Measurements from ENCODE around the gene MRNIP. TPM values are rescaled to one million over a fixed set of nuclear protein-coding genes. Genes with fewer than 3 reads are reported as not detected.

Gene MRNIP
- total RNA-seq, 1 donor from 2014 or later = 60.2 TPM

- Mint-ChIP-seq H3K9me3 (ENCODE audit: unreplicated experiment) (peaks cover 12% of the 10 kb centered on the region), H3K36me3 (ENCODE audit: unreplicated experiment) (peaks cover 17% of the 10 kb centered on the region), H3K27me3 (ENCODE audit: unreplicated experiment) (peaks cover 4% of the 10 kb centered on the region), H3K27ac (ENCODE audit: unreplicated experiment) (no peak overlapping the region), H3K4me3 (ENCODE audit: unreplicated experiment) (no peak overlapping the region), H3K4me1 (ENCODE audit: low read depth, unreplicated experiment) (peaks cover 15% of the 10 kb centered on the region)
- TF ChIP-seq CTCF (IDR thresholded peaks at IDR 0.05; ENCODE audit: partially characterized antibody, unreplicated experiment) = no peak
- no peak for DNase-seq
Observed at GRCh38 chr5:179829732-179830435, 28.7 kb downstream of the MRNIP start.

DNA sequence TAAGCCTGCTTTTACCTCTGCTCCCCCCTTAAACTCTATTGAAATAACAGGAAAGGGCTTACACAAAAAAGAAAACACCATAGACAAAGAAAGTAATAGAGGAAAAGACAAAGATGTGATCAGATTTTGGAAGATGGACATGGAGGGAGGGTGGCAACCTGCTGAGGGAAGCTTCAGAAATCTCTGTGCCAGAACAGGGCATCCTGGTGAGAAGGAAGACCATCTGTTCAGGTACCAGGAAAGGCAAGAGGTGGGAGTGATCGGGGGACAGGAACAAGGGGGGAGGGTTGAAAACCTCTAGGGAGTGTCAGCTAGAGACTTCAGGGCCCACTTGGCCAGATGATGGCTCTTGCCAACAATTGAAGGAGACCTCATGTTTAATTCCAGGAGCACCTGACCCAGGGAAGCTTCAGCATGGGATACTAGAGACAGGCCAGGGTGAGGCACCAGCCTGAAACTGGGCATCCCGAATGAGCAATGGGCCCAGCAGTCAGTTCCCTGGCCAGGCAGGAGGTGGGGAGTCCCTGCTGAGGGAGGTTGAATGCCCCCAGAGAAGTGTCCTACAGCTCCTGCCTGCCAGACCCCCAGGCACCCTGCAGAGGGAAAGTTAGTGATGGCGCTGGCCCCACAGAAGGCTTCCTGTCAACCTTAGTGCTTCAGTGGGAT, 29.7 kb downstream of the MRNIP start:
- peaks cover 18% of the 10 kb centered on the region for H3K4me1 Mint-ChIP-seq (ENCODE audit: low read depth, unreplicated experiment)
- no peak overlapping the region for H3K4me3 Mint-ChIP-seq (ENCODE audit: unreplicated experiment)
- H3K36me3 Mint-ChIP-seq (ENCODE audit: unreplicated experiment) = peaks cover 17% of the 10 kb centered on the region
- peaks cover 6% of the 10 kb centered on the region for H3K27me3 Mint-ChIP-seq (ENCODE audit: unreplicated experiment)
- peak overlapping the region; percentile 73 for H3K27ac Mint-ChIP-seq (ENCODE audit: unreplicated experiment)
- no peak for DNase-seq
- H3K9me3 Mint-ChIP-seq (ENCODE audit: unreplicated experiment) = peaks cover 12% of the 10 kb centered on the region
- TF ChIP-seq CTCF (IDR thresholded peaks at IDR 0.05; ENCODE audit: partially characterized antibody, unreplicated experiment) = no peak

DNA sequence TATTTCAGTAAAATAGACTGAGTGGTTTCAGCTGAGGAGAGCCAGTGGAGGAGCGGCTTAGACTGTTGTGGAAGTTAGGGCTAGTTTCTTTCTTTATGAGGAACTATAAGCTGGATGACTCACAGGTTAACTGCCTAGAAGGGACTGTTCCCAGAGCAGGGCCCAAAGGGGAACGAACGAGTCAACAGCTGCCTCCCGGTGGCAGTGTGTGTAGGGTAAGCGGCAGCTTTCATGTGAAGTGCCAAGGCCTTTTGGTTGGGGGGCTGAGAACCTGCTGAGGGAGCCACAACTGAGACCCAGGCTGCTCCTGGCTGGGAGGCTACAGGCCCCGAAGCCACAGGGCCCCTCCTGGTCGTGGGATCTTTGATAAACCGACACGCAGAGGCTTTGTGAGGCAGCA, 30.9 kb downstream of the MRNIP start:
- TF ChIP-seq CTCF (IDR thresholded peaks at IDR 0.05; ENCODE audit: partially characterized antibody, unreplicated experiment) = no peak
- Mint-ChIP-seq H3K4me3 (ENCODE audit: unreplicated experiment) (no peak overlapping the region), H3K9me3 (ENCODE audit: unreplicated experiment) (peaks cover 13% of the 10 kb centered on the region), H3K27ac (ENCODE audit: unreplicated experiment) (peak overlapping the region; percentile 52), H3K27me3 (ENCODE audit: unreplicated experiment) (peaks cover 6% of the 10 kb centered on the region), H3K4me1 (ENCODE audit: low read depth, unreplicated experiment) (peaks cover 20% of the 10 kb centered on the region), H3K36me3 (ENCODE audit: unreplicated experiment) (peaks cover 17% of the 10 kb centered on the region)
- peak; percentile 33 for DNase-seq

DNA sequence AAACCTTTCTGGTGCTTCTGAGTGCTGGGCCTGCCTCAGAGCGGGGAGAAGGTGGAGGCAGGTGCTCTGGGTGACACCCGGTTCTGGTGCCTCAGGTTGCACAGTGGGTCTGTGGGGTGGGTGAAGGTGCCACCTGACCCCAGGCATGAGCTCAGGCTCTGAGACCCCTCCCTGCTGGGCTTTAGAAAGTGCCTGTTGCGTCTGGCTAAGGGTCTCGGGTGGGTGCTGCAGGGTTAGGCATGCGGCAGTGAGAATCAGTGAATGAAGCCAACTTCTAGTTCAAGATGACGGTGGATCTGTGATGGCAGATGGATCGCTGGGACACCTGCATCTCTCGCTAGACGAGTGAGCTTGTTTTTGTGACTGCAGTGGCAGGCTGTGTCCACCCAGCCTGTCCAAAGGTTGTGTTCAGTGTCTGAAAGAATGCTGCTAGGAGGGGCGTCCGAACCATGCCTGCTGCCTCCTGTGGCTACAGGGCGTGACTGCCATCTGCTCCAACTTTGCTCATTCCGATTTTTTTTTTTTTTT, 32.9 kb downstream of the MRNIP start:
- Mint-ChIP-seq H3K27me3 (ENCODE audit: unreplicated experiment) (peaks cover 8% of the 10 kb centered on the region), H3K4me1 (ENCODE audit: low read depth, unreplicated experiment) (peaks cover 27% of the 10 kb centered on the region), H3K4me3 (ENCODE audit: unreplicated experiment) (no peak overlapping the region), H3K9me3 (ENCODE audit: unreplicated experiment) (peaks cover 12% of the 10 kb centered on the region), H3K27ac (ENCODE audit: unreplicated experiment) (peak overlapping the region; percentile 76), H3K36me3 (ENCODE audit: unreplicated experiment) (peaks cover 10% of the 10 kb centered on the region)
- DNase-seq = no peak
- TF ChIP-seq CTCF (IDR thresholded peaks at IDR 0.05; ENCODE audit: partially characterized antibody, unreplicated experiment) = no peak

GRCh38 chr5:179824745-179825112, 33.9 kb downstream of the MRNIP start:
- Mint-ChIP-seq H3K4me3 (ENCODE audit: unreplicated experiment) (peak overlapping the region; percentile 6), H3K27ac (ENCODE audit: unreplicated experiment) (no peak overlapping the region), H3K9me3 (ENCODE audit: unreplicated experiment) (peaks cover 10% of the 10 kb centered on the region), H3K4me1 (ENCODE audit: low read depth, unreplicated experiment) (peaks cover 30% of the 10 kb centered on the region), H3K36me3 (ENCODE audit: unreplicated experiment) (peaks cover 4% of the 10 kb centered on the region), H3K27me3 (ENCODE audit: unreplicated experiment) (peaks cover 8% of the 10 kb centered on the region)
- DNase-seq = no peak
- no peak for TF ChIP-seq CTCF (IDR thresholded peaks at IDR 0.05; ENCODE audit: partially characterized antibody, unreplicated experiment)
